Mesendoderm (in vitro differentiated cells): ENCODE measurements around the gene PRIMA1.

Source experiments
- DNase-seq: peaks from one replicate; pipeline ENCODE4 v3.0.0; 2013
- H2AK5ac ChIP-seq: 2 replicates; pipeline ENCODE4 v1.6.1; 2013; ENCODE audit warnings: low read length, inconsistent platforms
- H2BK120ac ChIP-seq: 2 replicates; pipeline ENCODE4 v1.6.1; 2013; ENCODE audit warnings: low read depth, mild to moderate bottlenecking, low read length, moderate library complexity, mixed read lengths
- H2BK15ac ChIP-seq: replicated peaks from 2 replicates; pipeline ENCODE4 v1.6.1; 2013; ENCODE audit warnings: low read depth, mild to moderate bottlenecking, moderate library complexity
- H2BK5ac ChIP-seq: 2 replicates; pipeline ENCODE4 v1.6.1; 2013; ENCODE audit warnings: low read length, inconsistent platforms
- H3K18ac ChIP-seq: 2 replicates; pipeline ENCODE4 v1.6.1; 2013; ENCODE audit warnings: mild to moderate bottlenecking, low read length, mixed read lengths
- H3K23ac ChIP-seq: one replicate; pipeline ENCODE4 v1.6.1; 2013; ENCODE audit warnings: low read length
- H3K27ac ChIP-seq: 2 replicates; pipeline ENCODE4 v1.5.1; 2013; ENCODE audit warnings: low read depth, mild to moderate bottlenecking, inconsistent platforms, low read length, moderate library complexity
- H3K27me3 ChIP-seq: 2 replicates; pipeline ENCODE4 v1.6.1; 2013; ENCODE audit warnings: low read length, control low read depth, mild to moderate bottlenecking, inconsistent platforms; ENCODE audit not compliant: insufficient read depth, poor library complexity
- H3K36me3 ChIP-seq: 2 replicates; pipeline ENCODE4 v1.6.1; 2013; ENCODE audit warnings: low read length, inconsistent platforms; ENCODE audit not compliant: control insufficient read depth, insufficient read depth
- H3K4ac ChIP-seq: one replicate; pipeline ENCODE4 v1.6.1; 2013; ENCODE audit warnings: low read depth, mild to moderate bottlenecking, low read length, moderate library complexity
- H3K4me1 ChIP-seq: 2 replicates; pipeline ENCODE4 v1.6.1; 2013; ENCODE audit warnings: low read depth, low read length, inconsistent platforms; ENCODE audit not compliant: control insufficient read depth
- H3K4me2 ChIP-seq: 2 replicates; pipeline ENCODE4 v1.6.1; 2013; ENCODE audit warnings: low read length
- H3K4me3 ChIP-seq: 2 replicates; pipeline ENCODE4 v1.5.1; 2013; ENCODE audit warnings: mild to moderate bottlenecking, low read length
- H3K56ac ChIP-seq: one replicate; pipeline ENCODE4 v1.6.1; 2013; ENCODE audit warnings: low read length
- H3K79me1 ChIP-seq: 2 replicates; pipeline ENCODE4 v1.6.1; 2013; ENCODE audit warnings: low read length, inconsistent platforms
- H3K79me2 ChIP-seq: 2 replicates; pipeline ENCODE4 v1.6.1; 2013; ENCODE audit warnings: mild to moderate bottlenecking, low read length; ENCODE audit not compliant: control insufficient read depth, insufficient read depth
- H3K9ac ChIP-seq: 2 replicates; pipeline ENCODE4 v1.6.1; 2013; ENCODE audit warnings: low read length, inconsistent platforms
- H4K5ac ChIP-seq: one replicate; pipeline ENCODE4 v1.6.1; 2013; ENCODE audit warnings: low read length
- H4K8ac ChIP-seq: one replicate; pipeline ENCODE4 v1.6.1; 2013; ENCODE audit warnings: low read depth, mild to moderate bottlenecking, control low read depth, low read length, moderate library complexity
- WGBS: extraction: QIAGEN DNeasy Blood & Tissue Kit; methylation state at CpG from one replicate; pipeline ENCODE4 v1.1.7; 2013; ENCODE audit warnings: low lambda C conversion rate, missing lambda C conversion rate; ENCODE audit not compliant: insufficient coverage; ENCODE audit errors: extremely low coverage; 5-methylcytosine and 5-hydroxymethylcytosine counted together

PRIMA1 gene

DNA sequence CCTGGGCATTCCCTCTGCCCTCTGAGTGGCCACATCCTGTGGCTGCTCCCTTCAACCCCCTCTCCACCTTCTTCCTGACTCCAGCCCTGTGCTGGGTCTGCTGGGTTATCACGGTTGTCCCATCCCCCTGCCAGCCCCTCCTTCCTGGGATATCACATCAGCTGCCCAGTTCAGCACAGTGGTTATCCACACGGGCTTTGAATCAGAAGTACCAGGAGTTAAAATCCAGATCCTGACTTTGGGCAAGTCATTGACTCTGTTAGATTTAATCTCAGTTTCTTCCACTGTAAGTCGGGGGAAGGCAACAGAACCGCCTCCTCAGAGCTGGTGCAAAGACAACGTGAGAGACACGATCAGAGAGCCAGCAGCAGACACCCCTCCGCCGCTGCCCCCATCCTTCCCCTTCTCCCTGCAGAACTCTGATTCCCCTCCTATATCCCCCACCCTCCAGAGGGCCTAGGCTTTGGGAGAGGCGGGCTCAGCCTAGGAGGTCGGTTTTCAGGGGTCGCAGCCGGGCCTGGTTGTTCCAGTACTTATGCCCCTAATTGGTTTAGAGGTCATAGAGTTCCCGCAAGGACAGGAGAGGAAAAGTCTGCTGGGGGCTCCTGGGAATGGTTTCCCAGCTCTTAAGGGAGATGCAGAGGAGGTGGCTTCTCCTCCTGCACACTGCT, 42.5 kb downstream of the PRIMA1 start:
- H3K27me3 ChIP-seq = no peaks in the 10 kb centered on the region
- H3K9ac ChIP-seq = no peak overlapping the region
- H3K4me2 ChIP-seq = no peak overlapping the region
- peak; percentile 29 for DNase-seq
- no peaks in the 10 kb centered on the region for H3K36me3 ChIP-seq
- no peak overlapping the region for H2BK5ac ChIP-seq
- H3K4ac ChIP-seq = peak overlapping the region; percentile 41
- H2BK120ac ChIP-seq = no peak overlapping the region
- H3K79me2 ChIP-seq = no peaks in the 10 kb centered on the region
- H4K5ac ChIP-seq = peak overlapping the region; percentile 39
- no peak overlapping the region for H2BK15ac ChIP-seq
- peak overlapping the region; percentile 58 for H3K56ac ChIP-seq
- H3K4me1 ChIP-seq = peaks cover 23% of the 10 kb centered on the region
- no peak overlapping the region for H3K4me3 ChIP-seq
- no peak overlapping the region for H3K27ac ChIP-seq
- H3K79me1 ChIP-seq = no peaks in the 10 kb centered on the region
- peak overlapping the region; percentile 8 for H3K18ac ChIP-seq
- H2AK5ac ChIP-seq = no peak overlapping the region
- no peak overlapping the region for H4K8ac ChIP-seq
- no CpG with 5 or more reads among the region's 13 CpGs for WGBS
- H3K23ac ChIP-seq = no peak overlapping the region

DNA sequence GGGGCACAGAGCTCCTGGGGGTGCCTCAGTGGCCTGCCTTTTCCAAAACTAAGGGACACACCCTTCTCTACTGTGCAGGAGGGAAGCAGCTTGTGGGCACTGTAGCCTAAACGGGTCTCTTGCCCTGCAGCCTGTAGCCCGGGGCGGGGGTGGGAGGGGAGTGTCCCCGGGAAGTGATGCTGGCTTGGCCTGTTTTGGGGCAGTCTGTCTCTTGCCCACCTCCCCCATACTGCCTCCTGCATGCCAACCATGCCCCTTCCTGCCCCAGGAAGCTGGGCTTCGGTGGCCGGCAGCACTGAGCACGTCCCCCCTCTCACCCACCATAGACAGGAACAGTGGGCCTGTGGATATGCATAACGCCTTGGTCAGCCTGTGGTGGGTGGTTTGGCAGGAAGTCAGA, 43.4 kb downstream of the PRIMA1 start:
- no peak overlapping the region for H3K27ac ChIP-seq
- no peak overlapping the region for H3K4ac ChIP-seq
- H2BK5ac ChIP-seq = no peak overlapping the region
- no CpG with 5 or more reads among the region's 8 CpGs for WGBS
- DNase-seq = no peak
- H3K23ac ChIP-seq = no peak overlapping the region
- H2AK5ac ChIP-seq = no peak overlapping the region
- H2BK120ac ChIP-seq = no peak overlapping the region
- no peaks in the 10 kb centered on the region for H3K79me2 ChIP-seq
- H3K36me3 ChIP-seq = no peaks in the 10 kb centered on the region
- H4K8ac ChIP-seq = no peak overlapping the region
- no peak overlapping the region for H2BK15ac ChIP-seq
- H3K56ac ChIP-seq = peak overlapping the region; percentile 58
- H3K4me2 ChIP-seq = no peak overlapping the region
- H3K4me1 ChIP-seq = peaks cover 23% of the 10 kb centered on the region
- no peaks in the 10 kb centered on the region for H3K27me3 ChIP-seq
- no peak overlapping the region for H3K18ac ChIP-seq
- no peak overlapping the region for H4K5ac ChIP-seq
- H3K4me3 ChIP-seq = no peak overlapping the region
- no peaks in the 10 kb centered on the region for H3K79me1 ChIP-seq
- peak overlapping the region; percentile 13 for H3K9ac ChIP-seq

DNA sequence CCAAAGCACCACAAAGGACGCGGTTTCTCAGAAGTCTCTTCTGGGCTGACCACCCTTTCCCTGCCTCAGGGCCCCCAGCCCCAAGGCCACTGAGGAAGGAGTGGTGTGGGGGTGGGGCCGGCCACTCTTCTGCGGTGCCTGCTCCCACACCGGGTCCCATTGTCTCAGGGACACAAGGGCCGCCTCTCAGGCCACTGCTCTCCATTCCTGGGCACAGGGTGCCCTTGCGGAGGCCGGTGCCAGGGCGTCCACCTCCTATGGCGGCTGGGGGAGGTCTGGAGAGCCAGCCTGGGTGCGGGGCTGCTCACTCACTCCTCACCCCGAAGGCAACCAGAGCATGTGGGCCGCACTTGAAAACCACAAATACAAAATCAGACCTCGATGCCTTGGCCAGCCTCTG, 44.1 kb downstream of the PRIMA1 start:
- no peak for DNase-seq
- no CpG with 5 or more reads among the region's 14 CpGs for WGBS

DNA sequence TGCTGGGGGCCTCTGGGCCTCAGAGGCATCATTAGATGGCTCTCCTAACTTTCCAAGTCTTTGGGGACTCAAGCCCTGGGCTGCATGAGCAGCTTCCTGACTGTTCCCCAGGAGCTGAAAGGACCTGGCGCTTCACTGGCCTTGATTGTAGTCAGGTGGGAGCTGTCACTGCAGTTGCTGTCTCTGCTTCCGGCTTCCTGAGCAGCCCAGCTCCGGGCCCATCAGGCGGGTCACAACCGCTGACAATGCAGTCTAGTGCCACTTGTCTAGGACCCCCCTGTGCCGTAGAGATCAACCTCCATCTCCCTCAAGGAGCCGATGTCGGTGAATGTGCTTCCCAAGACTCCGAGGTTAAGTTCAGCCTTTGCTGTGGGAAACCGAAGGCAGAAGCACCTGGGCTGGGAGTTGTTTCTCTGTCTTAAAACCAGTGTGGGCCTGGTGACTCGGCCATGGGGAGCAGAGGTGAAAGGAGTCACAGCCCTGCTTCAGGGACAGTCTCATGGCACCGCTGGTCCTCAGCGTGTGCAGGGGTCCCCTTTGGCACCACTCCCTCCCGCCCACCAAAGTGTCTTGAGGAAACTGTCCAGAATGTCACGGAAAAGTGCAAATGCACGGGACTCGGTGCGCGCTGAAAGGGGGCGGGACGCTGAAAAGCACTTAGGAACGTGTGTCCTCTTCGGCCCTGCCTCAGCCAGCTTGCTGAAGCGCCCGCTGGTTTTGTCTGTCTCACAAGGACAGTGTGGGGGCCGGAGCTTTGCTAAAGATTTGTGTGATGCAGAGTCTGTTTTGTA, 44.8 kb downstream of the PRIMA1 start:
- H3K36me3 ChIP-seq = no peaks in the 10 kb centered on the region
- H2AK5ac ChIP-seq = no peak overlapping the region
- no peak overlapping the region for H2BK120ac ChIP-seq
- H3K27me3 ChIP-seq = no peaks in the 10 kb centered on the region
- H4K5ac ChIP-seq = no peak overlapping the region
- no peak overlapping the region for H3K9ac ChIP-seq
- H3K4me2 ChIP-seq = no peak overlapping the region
- H3K4ac ChIP-seq = no peak overlapping the region
- no peaks in the 10 kb centered on the region for H3K79me2 ChIP-seq
- H3K56ac ChIP-seq = no peak overlapping the region
- no peak overlapping the region for H2BK5ac ChIP-seq
- no peak overlapping the region for H4K8ac ChIP-seq
- H3K4me3 ChIP-seq = no peak overlapping the region
- no peak overlapping the region for H3K27ac ChIP-seq
- H3K18ac ChIP-seq = no peak overlapping the region
- H3K4me1 ChIP-seq = peaks cover 20% of the 10 kb centered on the region
- no peak for DNase-seq
- H3K23ac ChIP-seq = no peak overlapping the region
- H3K79me1 ChIP-seq = no peaks in the 10 kb centered on the region
- H2BK15ac ChIP-seq = no peak overlapping the region
- WGBS = no CpG with 5 or more reads among the region's 26 CpGs

More for the DNA sequence above, 44.1 kb downstream of the PRIMA1 start:
- Histone ChIP-seq H2AK5ac (no peak overlapping the region), H4K5ac (no peak overlapping the region), H3K79me2 (no peaks in the 10 kb centered on the region), H3K4me2 (no peak overlapping the region), H2BK120ac (no peak overlapping the region), H3K23ac (no peak overlapping the region), H4K8ac (no peak overlapping the region), H3K56ac (no peak overlapping the region), H3K27me3 (no peaks in the 10 kb centered on the region), H2BK15ac (no peak overlapping the region), H3K4me3 (no peak overlapping the region), H3K4ac (no peak overlapping the region), H3K79me1 (no peaks in the 10 kb centered on the region), H2BK5ac (no peak overlapping the region), H3K4me1 (peaks cover 23% of the 10 kb centered on the region), H3K36me3 (no peaks in the 10 kb centered on the region), H3K27ac (no peak overlapping the region), H3K18ac (no peak overlapping the region), H3K9ac (no peak overlapping the region)

DNA sequence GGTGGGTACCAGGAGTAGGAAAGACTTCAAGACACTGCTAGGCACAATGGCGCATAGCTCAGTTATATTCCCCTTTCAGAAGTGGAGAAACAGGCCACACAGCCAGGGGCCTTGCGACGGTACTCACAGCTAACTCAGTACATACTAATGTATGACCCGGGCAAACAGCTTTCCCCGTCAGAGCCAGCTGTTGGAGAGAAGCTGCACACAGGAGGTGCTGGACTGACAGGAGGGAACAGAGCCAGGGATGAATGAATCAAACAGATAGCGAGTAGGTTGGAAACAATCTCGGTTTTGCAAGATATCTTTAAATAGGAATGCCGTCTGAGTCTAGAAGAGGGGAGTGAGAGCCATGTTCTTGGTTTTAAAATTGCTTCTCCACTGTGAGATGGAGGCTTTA, 45.5 kb downstream of the PRIMA1 start:
- H3K23ac ChIP-seq = no peak overlapping the region
- no peaks in the 10 kb centered on the region for H3K79me1 ChIP-seq
- H3K4me2 ChIP-seq = no peak overlapping the region
- H3K79me2 ChIP-seq = no peaks in the 10 kb centered on the region
- H4K5ac ChIP-seq = no peak overlapping the region
- no peak overlapping the region for H3K27ac ChIP-seq
- H2BK120ac ChIP-seq = no peak overlapping the region
- no peak overlapping the region for H3K56ac ChIP-seq
- H2BK5ac ChIP-seq = no peak overlapping the region
- no peak overlapping the region for H2BK15ac ChIP-seq
- no peak overlapping the region for H3K9ac ChIP-seq
- H2AK5ac ChIP-seq = no peak overlapping the region
- H4K8ac ChIP-seq = no peak overlapping the region
- no peak overlapping the region for H3K18ac ChIP-seq
- H3K36me3 ChIP-seq = no peaks in the 10 kb centered on the region
- H3K4me3 ChIP-seq = no peak overlapping the region
- no peak overlapping the region for H3K4ac ChIP-seq
- no peak for DNase-seq
- no CpG with 5 or more reads among the region's 8 CpGs for WGBS
- peaks cover 20% of the 10 kb centered on the region for H3K4me1 ChIP-seq
- no peaks in the 10 kb centered on the region for H3K27me3 ChIP-seq
